ENCODE results near the gene SCRT2.
"Not testable (repeated sequence)": the region's sequence is repeated elsewhere in the genome, so short reads cannot be mapped to it uniquely, and the experiment has no call there.

SCRT2 gene

DNA sequence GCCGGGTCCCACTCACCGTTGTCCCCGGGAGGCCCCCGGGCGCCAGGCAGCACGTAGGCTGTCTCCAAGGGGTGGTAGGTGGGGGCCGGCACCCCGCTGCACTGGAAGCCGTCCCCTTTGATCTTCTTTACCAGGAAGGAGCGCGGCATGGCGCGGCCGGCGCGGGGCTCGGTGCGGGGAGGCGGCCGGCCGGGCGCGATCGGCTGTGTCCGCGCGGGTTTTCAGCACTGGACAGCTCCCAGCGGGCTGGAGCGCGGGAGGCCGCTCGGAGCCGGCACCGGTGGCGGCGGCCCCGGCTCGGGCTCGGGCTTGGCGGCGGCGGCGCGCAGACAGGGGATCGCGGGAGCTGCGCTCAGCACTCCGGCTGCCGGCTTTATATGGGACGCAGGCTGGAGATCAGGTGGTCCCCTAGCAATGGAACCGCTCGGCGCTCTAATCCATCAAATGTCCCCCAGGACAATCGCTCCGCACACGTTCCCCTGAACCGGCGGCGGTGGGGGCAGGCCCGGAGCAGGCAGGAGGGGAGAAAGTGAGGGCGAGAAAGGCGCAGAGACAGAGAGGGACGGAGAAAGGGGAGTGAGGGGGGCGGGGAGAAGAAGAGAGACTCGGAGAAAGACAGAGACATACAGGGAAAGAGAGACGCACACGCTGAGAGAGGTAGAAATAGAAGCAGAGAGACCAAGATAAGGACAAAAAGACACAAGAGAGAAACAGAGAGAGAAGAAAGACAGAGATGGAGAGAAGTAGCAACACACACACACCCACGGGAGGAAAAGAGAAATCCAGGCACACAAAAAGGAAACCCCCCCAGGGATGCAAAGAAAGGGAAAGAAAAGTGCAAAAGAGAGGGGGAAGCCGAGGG is at the start of gene SCRT2:
Gene SCRT2 (minus strand): TSS at position 350 of the 862 bp plus-strand sequence. CDS start 201 bp downstream, at position 149.
- DNase-seq = peak; percentile 52 to 56

GRCh38 chr20:724797-725196 is 49.2 kb upstream of the SCRT2 start:
- DNase-seq = not testable (repeated sequence)

GRCh38 chr20:723756-724155 is 48.2 kb upstream of the SCRT2 start:
- DNase-seq = no peak

GRCh38 chr20:722822-723644 is 47.4 kb upstream of the SCRT2 start:
- no peak for DNase-seq

DNA sequence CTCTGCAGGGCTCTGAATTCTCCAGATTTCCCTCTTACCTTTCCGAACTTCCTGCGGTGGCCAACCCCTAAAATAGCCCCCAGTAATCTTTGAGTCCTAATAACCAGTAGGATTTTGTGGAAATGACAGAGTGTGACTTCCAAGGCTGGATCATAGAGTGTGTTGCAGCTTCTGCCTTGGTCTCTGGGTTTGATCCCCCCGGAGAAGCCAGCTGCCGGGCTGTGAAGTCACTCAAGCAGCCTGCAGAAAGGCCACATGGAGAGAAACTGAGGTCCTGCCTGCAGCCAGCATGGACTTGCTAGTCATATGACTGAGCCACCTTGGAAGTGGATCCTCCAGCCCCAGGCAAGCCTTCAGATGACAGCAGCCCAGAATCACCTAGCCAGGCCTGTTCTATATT is 46.3 kb upstream of the SCRT2 start:
- DNase-seq = no peak

DNA sequence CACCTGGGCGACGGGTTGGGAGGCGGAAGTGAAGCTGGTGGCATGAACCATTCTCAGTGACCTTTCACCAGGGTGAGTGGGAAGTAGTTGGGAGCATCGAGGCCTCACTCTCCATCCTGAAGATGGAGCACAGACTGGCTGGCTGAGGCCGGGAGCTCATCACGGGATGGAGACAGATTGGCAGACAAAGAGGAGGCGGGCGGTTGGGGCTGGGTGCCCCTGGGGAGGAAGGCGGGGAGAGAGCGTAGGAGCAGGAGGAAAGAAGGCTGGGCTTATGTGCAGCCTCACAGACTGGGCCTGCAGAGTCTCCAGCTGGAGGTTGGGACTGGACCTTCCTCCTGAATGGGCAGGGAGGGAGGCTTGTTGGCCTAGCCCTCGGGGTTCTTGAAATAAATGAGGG is 44.2 kb upstream of the SCRT2 start:
- no peak for DNase-seq

DNA sequence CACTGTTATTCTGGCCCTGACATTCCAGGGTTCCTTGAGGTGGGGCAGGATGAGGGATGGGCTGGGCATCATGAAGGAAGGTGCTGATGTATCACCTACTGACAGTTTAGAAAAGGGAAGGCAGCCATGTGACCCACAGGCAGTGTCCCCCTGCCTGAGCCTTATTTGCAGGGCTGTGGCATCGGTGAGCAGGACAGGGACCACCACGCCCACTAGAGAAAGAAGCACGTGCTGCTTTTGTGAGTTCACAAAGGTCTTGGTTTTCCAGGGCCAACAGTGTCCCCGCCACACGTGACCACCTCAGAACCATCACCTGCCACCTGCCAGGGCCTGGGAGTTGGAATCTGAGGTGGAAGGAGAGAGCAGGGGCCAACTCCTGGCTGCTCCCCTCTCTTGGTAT is 43.5 kb upstream of the SCRT2 start:
- no peak for DNase-seq

DNA sequence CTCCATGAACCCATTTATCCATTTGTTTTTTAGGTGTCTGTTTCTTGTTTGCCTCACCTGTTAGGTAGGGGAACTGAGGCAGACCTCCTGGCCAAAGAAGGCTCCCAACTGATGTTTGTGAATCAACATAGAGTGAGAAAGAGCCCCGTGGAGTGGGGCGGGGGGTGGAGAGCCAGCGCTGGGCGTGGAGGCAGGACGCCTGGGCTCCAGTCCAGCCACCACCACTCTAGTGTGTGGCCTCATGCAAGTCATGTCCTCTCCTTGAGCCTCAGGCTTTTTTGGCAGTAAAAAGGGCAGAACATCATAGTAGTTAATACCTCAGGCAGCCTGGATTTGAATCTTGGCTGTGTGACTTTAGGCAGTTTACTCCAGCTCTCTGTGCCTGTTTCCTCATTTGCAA is 42.2 kb upstream of the SCRT2 start:
- no peak for DNase-seq

GRCh38 chr20:717271-717670 is 41.7 kb upstream of the SCRT2 start:
- no peak for DNase-seq

DNA sequence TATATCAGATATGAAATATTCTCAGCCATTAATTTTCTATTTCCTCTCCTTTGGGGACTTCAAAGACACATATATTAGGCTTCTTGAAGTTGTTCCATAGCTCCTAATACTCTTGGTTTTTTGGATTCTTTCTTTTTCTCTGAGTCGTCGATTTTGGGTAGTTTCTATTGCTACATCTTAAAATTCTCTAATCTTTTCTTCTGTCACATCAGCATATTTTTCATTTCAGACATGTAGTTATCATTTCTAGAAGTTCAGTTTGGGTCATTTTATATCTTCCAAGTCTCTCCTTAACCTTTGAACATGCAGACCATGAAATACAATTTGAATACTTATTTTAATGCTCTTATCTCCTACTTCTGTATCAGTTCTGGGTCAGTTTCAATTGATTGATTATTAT is 38.9 kb upstream of the SCRT2 start:
- DNase-seq = no peak

DNA sequence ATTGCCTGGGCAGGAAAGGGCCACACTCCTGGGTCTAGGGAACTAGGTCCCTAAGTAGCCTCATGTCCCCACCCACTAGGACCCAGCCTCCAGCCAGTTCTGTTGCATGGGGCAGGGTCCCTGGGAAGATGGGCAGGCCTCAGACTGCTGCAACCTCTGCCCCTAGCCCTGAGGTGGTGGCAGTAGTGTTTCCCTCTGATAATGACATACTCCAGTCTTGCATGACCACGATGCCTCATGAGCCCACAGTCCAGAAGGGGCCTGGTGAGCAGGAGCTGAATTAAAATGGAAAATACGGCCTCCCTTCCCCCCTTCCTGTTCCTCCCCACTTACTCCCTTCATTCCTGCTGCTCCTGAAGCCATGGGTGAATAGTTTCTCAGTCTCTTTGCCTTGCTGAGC is 36.0 kb upstream of the SCRT2 start:
- DNase-seq = no peak

DNA sequence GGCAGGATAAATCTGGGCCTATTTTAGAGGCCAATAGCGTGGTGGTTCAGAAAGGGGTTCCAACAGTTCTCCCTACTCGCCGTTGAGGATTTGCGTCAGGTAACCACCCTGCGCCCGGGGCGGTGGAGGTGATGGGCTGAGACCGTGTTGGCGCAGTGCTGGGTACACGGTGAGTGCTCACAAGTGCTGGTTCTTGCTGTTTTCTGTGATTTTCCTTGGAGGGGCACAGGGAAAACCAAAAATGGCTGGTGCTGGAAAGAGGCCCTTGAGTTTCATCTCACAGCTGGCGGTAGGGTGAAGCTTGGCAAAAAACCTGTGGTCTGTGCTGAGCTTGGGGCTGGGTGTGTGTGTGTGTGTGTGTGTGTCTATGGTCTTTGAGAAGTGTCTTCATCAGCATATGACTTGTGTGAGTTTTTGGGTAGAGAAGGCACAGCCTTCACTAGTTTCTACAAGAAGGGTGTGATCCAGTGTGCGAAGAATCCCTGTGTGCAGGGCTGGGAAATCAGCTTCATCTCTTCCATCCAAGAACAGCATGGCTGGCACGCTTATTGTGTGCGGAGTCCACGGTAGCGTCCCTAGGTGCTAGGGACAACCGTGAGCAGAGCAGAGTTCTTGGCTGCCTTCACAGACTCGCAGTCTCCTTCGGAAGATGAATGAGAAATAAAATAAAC is 35.3 kb upstream of the SCRT2 start:
- DNase-seq = no peak

GRCh38 chr20:709991-710779 is 34.6 kb upstream of the SCRT2 start:
- DNase-seq = no peak

GRCh38 chr20:709423-709822 is 33.8 kb upstream of the SCRT2 start:
- DNase-seq = no peak

- no peak for DNase-seq
Observed at GRCh38 chr20:708956-709355, 33.4 kb upstream of the SCRT2 start.

GRCh38 chr20:707451-708110 is 32.0 kb upstream of the SCRT2 start:
- DNase-seq = no peak

DNA sequence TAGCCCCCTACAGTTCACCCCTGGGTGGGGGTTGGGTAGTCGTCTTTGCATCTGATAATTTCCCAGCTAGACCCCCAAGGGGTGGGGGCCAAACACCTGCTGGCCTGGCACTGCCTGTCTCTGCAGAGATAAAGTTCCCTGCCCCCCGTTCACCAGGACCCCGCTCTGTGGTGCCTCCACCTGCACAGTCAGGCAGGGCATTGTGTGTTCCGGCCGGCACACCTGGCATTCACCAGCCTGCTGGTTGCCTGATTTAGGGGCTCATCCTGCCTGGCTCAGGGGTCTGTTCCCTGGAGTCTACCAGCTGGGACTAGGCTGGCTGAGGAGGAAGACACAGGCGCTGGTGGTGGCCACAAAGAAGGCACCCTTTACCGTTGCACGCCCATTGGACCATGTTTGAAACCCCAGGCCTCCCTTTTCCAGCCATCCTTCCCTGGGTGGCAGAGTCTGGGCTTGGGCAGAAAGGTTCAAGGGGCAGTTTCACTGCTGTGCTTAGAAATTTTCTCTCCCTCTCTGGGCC is 30.8 kb upstream of the SCRT2 start:
- DNase-seq = no peak

DNA sequence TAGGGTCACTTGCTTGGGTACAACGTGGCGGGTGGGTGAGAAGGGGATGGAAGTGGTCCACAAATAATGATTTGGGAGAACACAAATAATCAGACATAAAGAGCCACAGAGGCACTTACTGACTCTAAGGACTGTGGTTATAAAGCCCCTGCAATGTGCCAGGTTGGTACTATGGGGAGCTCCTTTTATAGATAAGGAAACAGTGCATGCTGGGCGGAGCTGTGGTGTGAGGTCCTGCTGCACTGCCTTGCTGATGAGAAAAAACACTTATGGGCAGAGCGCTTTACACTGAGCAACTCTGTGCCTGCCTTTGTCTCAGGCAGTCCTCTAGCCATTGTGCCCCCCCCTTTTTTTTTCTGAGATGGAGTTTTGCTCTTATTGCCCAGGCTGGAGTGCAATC is 29.1 kb upstream of the SCRT2 start:
- no peak for DNase-seq

DNA sequence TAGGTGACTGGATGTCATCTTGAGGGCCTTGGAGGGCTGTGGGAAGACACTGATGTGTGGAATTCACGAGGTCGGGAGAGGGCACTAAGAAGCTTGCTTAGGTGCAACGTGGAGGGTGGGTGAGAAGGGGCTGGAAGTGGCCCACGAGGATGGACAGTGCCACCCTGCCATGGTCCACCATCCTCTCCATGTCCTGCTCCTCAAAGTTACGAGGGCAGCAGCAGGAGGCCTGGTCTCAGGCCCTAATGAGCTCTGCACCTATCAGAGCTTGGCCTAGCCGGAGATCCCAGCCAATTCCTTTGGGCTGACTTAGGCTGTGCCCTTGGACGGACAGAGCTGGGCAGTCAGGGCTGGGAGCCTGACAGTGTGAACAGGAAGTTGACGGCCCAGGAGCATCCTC is 27.8 kb upstream of the SCRT2 start:
- no peak for DNase-seq

GRCh38 chr20:703006-703405 is 27.4 kb upstream of the SCRT2 start:
- no peak for DNase-seq

DNA sequence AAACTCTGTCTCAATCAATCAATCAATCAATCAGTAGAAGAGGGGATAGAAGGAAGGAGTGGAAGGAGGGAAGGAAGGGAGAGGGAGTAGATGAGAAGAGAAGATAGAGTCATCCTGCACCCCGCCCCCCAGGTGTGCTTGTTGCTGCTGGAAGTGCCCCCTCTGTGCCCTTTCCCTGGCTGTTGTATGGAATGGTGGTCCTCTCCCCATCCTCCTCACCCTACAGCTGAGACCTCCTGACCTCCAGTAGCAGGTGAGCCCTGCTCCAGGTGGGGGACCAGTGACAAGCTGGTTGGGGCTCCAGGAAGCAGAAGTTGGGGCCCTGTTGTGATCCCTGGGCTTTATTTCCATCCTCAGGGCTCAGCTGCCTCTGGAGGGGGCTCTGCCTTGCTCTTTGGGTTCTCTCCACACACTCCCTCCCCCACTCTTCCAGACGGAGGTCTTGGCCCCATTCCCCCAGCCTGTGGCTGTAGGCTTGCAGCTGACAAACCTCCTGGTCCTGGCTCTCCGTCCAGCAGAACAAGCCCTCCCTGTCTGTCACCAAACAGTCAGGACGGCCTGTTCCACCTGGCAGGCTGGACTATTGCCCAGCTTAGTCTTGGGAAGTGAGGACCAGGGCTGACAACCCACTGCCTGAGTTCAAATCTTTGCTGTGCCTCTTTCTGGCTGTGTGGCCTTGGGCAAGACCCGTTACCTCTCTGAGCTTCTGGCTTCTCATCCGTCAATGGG is 26.0 kb upstream of the SCRT2 start:
- no peak for DNase-seq

Data from CD4-positive, alpha-beta T cell treated with Interleukin-4 for 1 hour (primary cell).